H9 (cell line): ENCODE measurements around the gene OR2AE1. TPM values are rescaled to one million over a fixed set of nuclear protein-coding genes. Genes with fewer than 3 reads are reported as not detected.

ENCODE experiments used
- DNase-seq: peaks from one replicate; pipeline ENCODE4 v3.0.0-alpha.2; 2017
- H2AFZ ChIP-seq: one replicate; pipeline ENCODE4 v1.6.1; 2013; ENCODE audit warnings: mild to moderate bottlenecking, low read length, control low read depth, moderate library complexity
- H2AK5ac ChIP-seq: 2 replicates; pipeline ENCODE4 v1.6.1; 2013; ENCODE audit warnings: low read length, control low read depth, mixed read lengths; ENCODE audit not compliant: insufficient read length
- H2BK120ac ChIP-seq: one replicate; pipeline ENCODE4 v1.6.1; 2013; ENCODE audit warnings: low read depth, mild to moderate bottlenecking, low read length, control low read depth, inconsistent platforms; ENCODE audit not compliant: poor library complexity, severe bottlenecking
- H2BK12ac ChIP-seq: 2 replicates; pipeline ENCODE4 v1.6.1; 2013; ENCODE audit warnings: low read length, control low read depth, mixed read lengths, low read depth; ENCODE audit not compliant: insufficient read length
- H2BK15ac ChIP-seq: 2 replicates; pipeline ENCODE4 v1.6.1; 2013; ENCODE audit warnings: low read depth, low read length, control low read depth
- H2BK20ac ChIP-seq: one replicate; pipeline ENCODE4 v1.6.1; 2013; ENCODE audit warnings: low read depth, mild to moderate bottlenecking, low read length, control low read depth, inconsistent platforms; ENCODE audit not compliant: poor library complexity, severe bottlenecking
- H2BK5ac ChIP-seq: 2 replicates; pipeline ENCODE4 v1.6.1; 2013; ENCODE audit warnings: low read length, control low read depth, mixed read lengths; ENCODE audit not compliant: insufficient read length
- H3K14ac ChIP-seq: 2 replicates; pipeline ENCODE4 v1.6.1; 2013; ENCODE audit warnings: low read length, control low read depth; ENCODE audit not compliant: insufficient read depth
- H3K18ac ChIP-seq: 2 replicates; pipeline ENCODE4 v1.6.1; 2013; ENCODE audit warnings: low read depth, mild to moderate bottlenecking, mixed read lengths, low read length, control low read depth; ENCODE audit not compliant: insufficient read length
- H3K23ac ChIP-seq: 2 replicates; pipeline ENCODE4 v1.6.1; 2013; ENCODE audit warnings: low read length, control low read depth, mixed read lengths, low read depth; ENCODE audit not compliant: insufficient read length
- H3K23me2 ChIP-seq: 2 replicates; pipeline ENCODE4 v1.6.1; 2013; ENCODE audit warnings: low read depth, mild to moderate bottlenecking, mixed read lengths, low read length, control low read depth; ENCODE audit not compliant: insufficient read length, poor library complexity, severe bottlenecking
- H3K27ac ChIP-seq: 2 replicates; pipeline ENCODE4 v1.5.1; 2013; ENCODE audit warnings: low read length, control low read depth, mixed read lengths, low read depth; ENCODE audit not compliant: insufficient read length
- H3K27me3 ChIP-seq: 2 replicates; pipeline ENCODE4 v1.6.1; 2013; ENCODE audit warnings: low read length, control low read depth, inconsistent platforms; ENCODE audit not compliant: insufficient read depth
- H3K4ac ChIP-seq: 2 replicates; pipeline ENCODE4 v1.6.1; 2013; ENCODE audit warnings: low read depth, mild to moderate bottlenecking, control low read depth, inconsistent platforms, low read length, moderate library complexity
- H3K4me1 ChIP-seq: 2 replicates; pipeline ENCODE4 v1.6.1; 2013; ENCODE audit warnings: low read length, control low read depth, inconsistent platforms; ENCODE audit not compliant: insufficient read depth
- H3K4me2 ChIP-seq: 2 replicates; pipeline ENCODE4 v1.6.1; 2013; ENCODE audit warnings: low read length, control low read depth, mixed read lengths; ENCODE audit not compliant: insufficient read length, insufficient read depth
- H3K56ac ChIP-seq: 2 replicates; pipeline ENCODE4 v1.6.1; 2013; ENCODE audit warnings: low read depth, mild to moderate bottlenecking, mixed read lengths, low read length, control low read depth; ENCODE audit not compliant: insufficient read length
- H3K79me1 ChIP-seq: 2 replicates; pipeline ENCODE4 v1.6.1; 2013; ENCODE audit warnings: low read depth, mild to moderate bottlenecking, moderate library complexity, low read length, control low read depth, inconsistent platforms; ENCODE audit not compliant: insufficient read depth, poor library complexity, severe bottlenecking
- H3K79me2 ChIP-seq: 2 replicates; pipeline ENCODE4 v1.6.1; 2013; ENCODE audit warnings: low read length, control low read depth, inconsistent platforms; ENCODE audit not compliant: insufficient read depth
- H3K9ac ChIP-seq: 2 replicates; pipeline ENCODE4 v1.6.1; 2013; ENCODE audit warnings: low read length, control low read depth, mixed read lengths; ENCODE audit not compliant: insufficient read length; ENCODE audit errors: extremely low read depth
- H3K9me3 ChIP-seq: one replicate; pipeline ENCODE4 v1.6.1; 2013; ENCODE audit warnings: low read depth, low read length, inconsistent platforms; ENCODE audit not compliant: control insufficient read depth
- H3T11ph ChIP-seq: one replicate; pipeline ENCODE4 v1.6.1; 2013; ENCODE audit warnings: mild to moderate bottlenecking, low read length, control low read depth, inconsistent platforms
- H4K20me1 ChIP-seq: one replicate; pipeline ENCODE4 v1.6.1; 2013; ENCODE audit not compliant: control insufficient read depth, insufficient read length, insufficient read depth
- H4K5ac ChIP-seq: 2 replicates; pipeline ENCODE4 v1.6.1; 2013; ENCODE audit warnings: low read depth, mild to moderate bottlenecking, mixed read lengths, low read length, control low read depth; ENCODE audit not compliant: insufficient read length
- H4K8ac ChIP-seq: replicated peaks from 2 replicates; pipeline ENCODE4 v1.6.1; 2013; ENCODE audit warnings: low read length, control low read depth, mixed read lengths, low read depth; ENCODE audit not compliant: insufficient read length
- H4K91ac ChIP-seq: 2 replicates; pipeline ENCODE4 v1.6.1; 2013; ENCODE audit warnings: low read depth, mild to moderate bottlenecking, moderate library complexity, mixed read lengths, low read length, control low read depth; ENCODE audit not compliant: insufficient read length
- H3K27ac Mint-ChIP-seq, 3 experiments: 2 replicates in 2 of 3; 3 replicates in 1 of 3; pipeline ENCODE4 v1.8.0; 2020 to 2021; ENCODE audit warnings: mixed read lengths in 3 of 3, mild to moderate bottlenecking in 1 of 3, moderate library complexity in 1 of 3
- H3K27me3 Mint-ChIP-seq: 2 replicates; pipeline ENCODE4 v1.8.0; 2021; ENCODE audit warnings: low read depth, mild to moderate bottlenecking, moderate library complexity, mixed read lengths
- H3K36me3 Mint-ChIP-seq, 3 experiments: 2 replicates in 2 of 3; 3 replicates in 1 of 3; pipeline ENCODE4 v1.8.0; 2020 to 2021; ENCODE audit warnings: low read depth in 3 of 3, mixed read lengths in 3 of 3; ENCODE audit not compliant: insufficient read depth in 1 of 3
- H3K4me1 Mint-ChIP-seq, 2 experiments: 2 replicates each; pipeline ENCODE4 v1.8.0; 2020; ENCODE audit warnings: mixed read lengths in 2 of 2
- H3K4me3 Mint-ChIP-seq, 2 experiments: 2 replicates in 1 of 2; 3 replicates in 1 of 2; pipeline ENCODE4 v1.8.0; 2020 to 2021; ENCODE audit warnings: mild to moderate bottlenecking in 2 of 2, mixed read lengths in 2 of 2, moderate library complexity in 1 of 2
- H3K9me3 Mint-ChIP-seq, 2 experiments: 2 replicates in 1 of 2; 3 replicates in 1 of 2; pipeline ENCODE4 v1.8.0; 2020; ENCODE audit warnings: mild to moderate bottlenecking in 2 of 2, mixed read lengths in 2 of 2, moderate library complexity in 1 of 2
- WGBS: extraction: QIAGEN DNeasy Blood & Tissue Kit; methylation state at CpG from one replicate; pipeline ENCODE4 v1.1.7; 2013; ENCODE audit warnings: missing lambda C conversion rate, low lambda C conversion rate, mixed read lengths; ENCODE audit not compliant: insufficient read length; ENCODE audit errors: extremely low coverage; 5-methylcytosine and 5-hydroxymethylcytosine counted together
- total RNA-seq: library from RNA; stranded (reverse); gene quantifications from 2 replicates; pipeline ENCODE4 v1.2.1, GENCODE V29; 2021
- TF ChIP-seq, protein P1 (sequence below): fragments of 200-600 bp; sonication (generic); conservative IDR thresholded peaks from 3 replicates; pipeline ENCODE4 v1.8.0; 2021; ENCODE audit warnings: antibody characterized with exemption, mild to moderate bottlenecking

Gene OR2AE1
- total RNA-seq, 1 experiment from 2014 or later, result not detected

DNA sequence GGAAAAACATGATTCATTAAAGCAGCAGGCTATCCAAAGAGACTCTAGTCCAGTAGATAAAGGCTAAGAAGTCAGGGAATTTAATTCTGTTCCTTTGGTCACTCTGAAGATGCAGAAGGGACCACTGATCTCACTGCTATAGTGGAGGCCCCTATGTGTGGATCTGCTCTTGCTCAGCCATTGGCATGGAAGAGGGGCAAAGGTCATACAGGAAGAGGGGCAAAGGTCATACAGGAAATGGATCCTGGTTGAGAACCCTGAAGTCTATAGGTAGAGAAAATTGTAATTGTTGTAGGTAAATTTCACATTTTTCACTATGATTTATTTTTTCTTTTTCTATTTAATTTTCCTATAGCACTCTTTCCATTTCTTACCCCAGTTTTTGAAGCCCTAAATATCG lies 21.6 kb downstream of the OR2AE1 start:
- Histone ChIP-seq H2BK12ac (no peak overlapping the region), H3K56ac (no peak overlapping the region), H3K14ac (no peak overlapping the region), H3K4me2 (no peak overlapping the region), H4K91ac (no peak overlapping the region), H2BK5ac (no peak overlapping the region), H3K27ac (no peak overlapping the region), H3K9ac (no peak overlapping the region), H2BK15ac (no peak overlapping the region), H4K8ac (no peak overlapping the region), H3K79me2 (no peaks in the 10 kb centered on the region), H2BK20ac (no peak overlapping the region), H3K9me3 (no peaks in the 10 kb centered on the region), H3T11ph (no peak overlapping the region), H3K79me1 (no peaks in the 10 kb centered on the region), H2BK120ac (no peak overlapping the region), H3K23ac (no peak overlapping the region), H2AK5ac (no peak overlapping the region), H4K20me1 (no peaks in the 10 kb centered on the region), H3K23me2 (no peaks in the 10 kb centered on the region), H2AFZ (no peak overlapping the region), H4K5ac (no peak overlapping the region), H3K4ac (no peak overlapping the region), H3K4me1 (no peaks in the 10 kb centered on the region), H3K27me3 (no peaks in the 10 kb centered on the region), H3K18ac (no peak overlapping the region)
- no CpG with 5 or more reads among the region's 1 CpG for WGBS
- Mint-ChIP-seq H3K4me3 (no peak overlapping the region), H3K36me3 (no peaks in the 10 kb centered on the region; a peak in 1 of 7 replicates), H3K9me3 (no peaks in the 10 kb centered on the region), H3K27me3 (peaks cover 3% of the 10 kb centered on the region), H3K4me1 (0 out of 4 replicates have a peak, but pooled peaks cover 0 to 2% of the 10 kb centered on the region in 2 experiments), H3K27ac (no peak overlapping the region)
- TF ChIP-seq, protein P1, sequence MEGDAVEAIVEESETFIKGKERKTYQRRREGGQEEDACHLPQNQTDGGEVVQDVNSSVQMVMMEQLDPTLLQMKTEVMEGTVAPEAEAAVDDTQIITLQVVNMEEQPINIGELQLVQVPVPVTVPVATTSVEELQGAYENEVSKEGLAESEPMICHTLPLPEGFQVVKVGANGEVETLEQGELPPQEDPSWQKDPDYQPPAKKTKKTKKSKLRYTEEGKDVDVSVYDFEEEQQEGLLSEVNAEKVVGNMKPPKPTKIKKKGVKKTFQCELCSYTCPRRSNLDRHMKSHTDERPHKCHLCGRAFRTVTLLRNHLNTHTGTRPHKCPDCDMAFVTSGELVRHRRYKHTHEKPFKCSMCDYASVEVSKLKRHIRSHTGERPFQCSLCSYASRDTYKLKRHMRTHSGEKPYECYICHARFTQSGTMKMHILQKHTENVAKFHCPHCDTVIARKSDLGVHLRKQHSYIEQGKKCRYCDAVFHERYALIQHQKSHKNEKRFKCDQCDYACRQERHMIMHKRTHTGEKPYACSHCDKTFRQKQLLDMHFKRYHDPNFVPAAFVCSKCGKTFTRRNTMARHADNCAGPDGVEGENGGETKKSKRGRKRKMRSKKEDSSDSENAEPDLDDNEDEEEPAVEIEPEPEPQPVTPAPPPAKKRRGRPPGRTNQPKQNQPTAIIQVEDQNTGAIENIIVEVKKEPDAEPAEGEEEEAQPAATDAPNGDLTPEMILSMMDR, result no peak
- no peak for DNase-seq
